ENCODE results near the gene TPP1.

The TPP1 gene

DNA sequence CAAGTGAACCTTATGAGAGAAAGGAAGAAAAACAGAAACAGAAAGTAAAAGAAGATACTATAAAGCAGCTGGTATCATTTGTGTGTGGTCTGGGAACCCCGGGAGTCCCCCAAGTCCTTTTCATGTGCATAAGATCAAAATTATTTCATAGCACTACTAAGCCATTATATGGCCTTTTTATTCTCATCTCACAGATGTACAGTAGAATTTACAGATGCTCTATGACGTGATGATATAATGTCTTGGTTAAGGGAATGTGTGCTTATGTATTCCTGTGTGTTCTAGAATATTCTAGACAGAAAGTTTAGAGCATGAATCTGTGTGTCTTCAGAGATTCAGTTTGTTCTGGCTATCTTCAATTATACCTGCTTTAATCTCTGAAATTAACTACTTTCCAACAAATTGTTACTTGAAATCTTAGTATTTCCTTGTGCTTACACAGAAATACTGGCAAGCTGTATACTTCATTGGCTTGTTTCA is 8.6 kb upstream of the TPP1 start:
- DNase-seq, result no peak

DNA sequence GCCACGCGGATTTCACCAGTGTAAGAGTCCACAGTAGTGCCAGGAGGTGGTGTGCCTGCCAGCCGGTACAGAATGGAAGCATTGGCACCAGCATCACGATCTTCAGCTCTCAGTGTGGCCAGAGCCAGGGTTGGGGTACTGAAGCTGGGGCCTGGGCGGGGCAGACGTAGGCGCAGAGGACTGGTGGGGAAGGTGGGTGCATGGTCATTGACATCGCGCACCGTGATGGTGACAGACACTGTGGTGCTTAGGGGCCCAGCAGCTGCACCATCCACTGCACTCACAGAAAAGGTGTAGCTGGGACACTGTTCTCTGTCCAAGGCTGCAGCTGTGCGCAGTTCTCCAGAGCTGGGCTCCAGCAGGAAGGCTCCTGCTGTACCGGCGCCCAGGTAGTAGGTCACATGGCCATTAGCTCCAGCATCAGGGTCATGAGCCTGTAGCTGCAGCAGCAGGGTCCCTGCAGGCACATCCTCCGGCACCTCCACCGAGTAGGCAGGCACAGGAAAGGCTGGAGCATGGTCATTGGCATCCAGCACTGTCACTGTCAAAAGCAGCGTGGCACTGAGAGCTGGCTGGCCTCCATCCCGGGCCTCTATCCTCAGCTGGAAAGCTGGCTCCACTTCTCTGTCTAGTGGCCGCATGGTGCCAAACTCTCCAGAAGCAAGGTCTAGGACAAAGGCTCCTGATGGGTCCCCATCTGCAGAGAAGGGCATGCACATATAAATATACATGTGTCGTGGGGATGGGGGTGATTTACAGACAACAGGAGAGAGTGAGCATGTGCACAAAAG is 7.9 kb upstream of the TPP1 start:
- DNase-seq, result no peak

DNA sequence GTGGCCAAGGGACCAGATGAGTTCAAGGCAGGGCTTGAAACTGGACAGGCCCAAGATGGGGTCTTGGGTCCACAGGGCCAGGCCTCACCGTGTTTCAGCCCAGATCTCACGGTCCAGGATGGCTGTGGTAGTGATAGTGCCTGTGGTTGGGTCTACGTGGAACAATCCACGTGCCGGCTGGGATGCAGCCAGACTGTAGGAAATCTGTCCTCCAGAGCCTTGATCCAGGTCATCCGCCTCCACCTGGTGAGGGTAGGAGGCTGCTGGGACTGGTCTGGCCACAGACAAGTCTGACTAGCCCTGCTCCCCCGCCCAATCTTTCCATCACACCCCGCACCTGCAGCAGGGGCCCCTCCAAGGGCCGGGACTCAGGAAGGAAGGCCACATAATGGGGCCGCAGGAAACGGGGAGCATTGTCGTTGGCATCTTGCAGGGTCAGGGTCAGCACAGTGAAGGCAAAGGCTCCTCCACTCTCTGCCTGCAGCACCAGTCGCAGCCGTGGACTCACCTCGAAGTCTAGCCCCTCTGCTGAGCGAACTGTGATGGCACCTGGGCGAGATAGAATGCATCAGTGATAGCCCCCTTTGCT is 6.7 kb upstream of the TPP1 start:
- no peak for DNase-seq

DNA sequence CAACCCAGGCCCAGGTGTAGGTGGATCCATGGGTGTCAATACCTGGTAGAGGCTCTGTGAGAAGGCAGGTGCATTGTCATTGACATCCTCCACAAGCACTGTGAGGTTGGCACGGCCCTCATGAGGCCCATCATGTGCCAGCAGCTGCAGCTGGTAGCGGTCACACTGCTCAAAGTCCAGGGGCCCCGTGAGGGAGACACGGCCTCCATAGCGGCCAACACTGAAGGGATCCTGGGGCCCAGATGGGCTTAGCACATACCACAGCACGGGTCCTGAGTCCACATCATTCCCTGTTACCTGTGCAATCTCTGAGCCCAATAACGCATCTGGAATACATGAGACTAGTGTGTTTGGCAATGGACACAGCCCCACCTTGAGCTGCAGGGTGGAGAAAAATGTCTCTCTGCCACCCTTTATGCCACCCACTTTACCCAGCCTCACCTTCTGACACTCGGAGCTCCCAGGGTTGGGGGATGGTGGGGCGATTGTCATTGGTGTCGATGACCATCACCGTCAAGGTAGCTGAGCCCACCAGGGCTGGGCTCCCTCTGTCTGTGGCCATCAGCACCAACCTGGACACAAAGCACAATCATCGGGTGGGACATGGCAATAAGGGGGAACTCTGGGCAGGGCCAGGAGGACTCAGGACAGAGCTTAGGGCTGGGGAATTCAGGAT is 6.1 kb upstream of the TPP1 start:
- no peak for DNase-seq

DNA sequence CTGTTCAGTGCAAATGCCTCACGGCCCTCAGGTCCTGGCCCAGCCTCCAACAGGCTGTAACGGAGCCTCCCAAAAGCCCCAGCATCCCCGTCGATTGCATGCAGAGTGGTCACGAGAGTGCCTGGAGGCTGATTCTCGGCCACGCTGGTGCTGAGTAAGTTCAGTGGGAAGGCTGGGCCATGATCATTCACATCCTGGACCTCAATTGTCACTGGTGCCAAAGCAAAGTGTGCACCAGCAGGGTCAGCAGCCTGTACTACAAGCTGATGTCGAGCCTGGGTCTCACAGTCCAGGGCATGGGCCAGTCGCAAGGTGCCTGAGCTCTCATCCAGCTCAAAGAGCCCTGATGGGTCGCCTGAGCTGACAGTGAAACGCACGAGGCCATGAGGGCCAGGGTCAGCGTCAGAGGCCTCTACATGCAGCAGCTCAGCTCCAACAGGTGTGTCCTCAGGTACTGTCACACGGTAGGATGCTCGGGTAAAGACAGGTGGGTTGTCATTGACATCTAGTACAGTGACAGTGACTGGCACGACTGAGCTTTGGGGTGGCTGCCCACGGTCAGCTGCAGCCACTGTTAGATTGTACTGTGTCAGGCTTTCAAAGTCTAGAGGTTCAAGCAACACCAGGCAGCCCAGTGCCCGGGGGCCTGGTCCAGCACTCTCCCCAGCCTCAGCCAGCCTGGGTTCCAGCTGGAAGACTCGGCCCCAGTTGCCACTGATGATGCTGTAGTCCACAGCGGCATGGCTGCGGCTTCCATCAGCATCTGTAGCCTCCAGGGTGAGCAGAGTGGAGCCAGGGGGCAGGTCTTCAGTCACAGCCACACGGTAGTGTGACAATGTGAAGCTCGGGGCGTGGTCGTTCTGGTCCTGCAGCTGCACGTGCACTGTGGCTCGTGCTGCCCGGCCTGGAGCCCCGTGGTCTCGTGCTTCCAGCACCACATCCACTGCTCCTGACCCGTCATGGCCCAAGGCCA is 4.5 kb upstream of the TPP1 start:
- no peak for DNase-seq

DNA sequence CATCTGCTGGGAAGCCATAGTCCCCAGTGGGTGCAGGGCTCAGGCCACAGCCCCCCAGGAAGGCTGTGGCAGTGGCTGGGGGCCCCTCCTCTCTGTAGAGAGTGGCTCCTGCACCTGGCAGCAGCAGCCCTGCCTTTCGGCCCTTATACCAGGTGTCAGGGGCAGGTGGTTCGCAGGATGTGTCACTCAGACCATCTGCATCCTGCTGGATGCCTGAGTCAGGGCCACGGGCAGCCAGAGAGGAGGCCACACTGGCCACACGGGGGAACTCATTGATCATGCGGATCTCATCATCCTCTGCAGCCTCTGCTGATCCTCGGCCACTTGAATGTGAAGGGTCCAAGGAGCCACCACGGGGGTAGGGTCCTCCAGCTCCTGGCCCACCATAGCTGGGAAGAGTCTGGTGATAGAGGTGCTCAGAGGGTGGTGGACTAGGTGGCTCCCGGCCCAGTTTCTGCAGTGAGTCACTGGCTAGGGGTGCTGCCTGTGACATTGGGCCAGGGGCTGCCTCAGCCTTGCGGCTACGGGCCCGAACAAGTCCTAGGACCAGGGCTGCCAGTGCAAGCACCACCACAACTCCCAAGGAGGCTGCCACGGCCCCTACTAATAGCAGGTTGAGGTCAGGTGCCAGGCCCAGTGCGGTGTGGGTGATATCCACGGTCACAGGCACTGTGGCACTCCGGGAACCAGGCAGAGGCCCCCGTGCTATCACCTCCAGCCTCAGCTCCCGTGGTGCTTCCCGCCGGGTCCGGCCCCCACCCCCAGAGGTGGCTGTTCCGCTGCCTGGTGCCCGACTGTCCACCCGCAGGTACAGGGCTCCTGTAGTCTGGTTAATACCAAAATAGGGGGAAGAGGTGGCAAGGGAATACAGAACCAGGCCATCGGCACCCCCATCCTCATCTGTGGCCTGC is 3.3 kb upstream of the TPP1 start:
- DNase-seq, result no peak

DNA sequence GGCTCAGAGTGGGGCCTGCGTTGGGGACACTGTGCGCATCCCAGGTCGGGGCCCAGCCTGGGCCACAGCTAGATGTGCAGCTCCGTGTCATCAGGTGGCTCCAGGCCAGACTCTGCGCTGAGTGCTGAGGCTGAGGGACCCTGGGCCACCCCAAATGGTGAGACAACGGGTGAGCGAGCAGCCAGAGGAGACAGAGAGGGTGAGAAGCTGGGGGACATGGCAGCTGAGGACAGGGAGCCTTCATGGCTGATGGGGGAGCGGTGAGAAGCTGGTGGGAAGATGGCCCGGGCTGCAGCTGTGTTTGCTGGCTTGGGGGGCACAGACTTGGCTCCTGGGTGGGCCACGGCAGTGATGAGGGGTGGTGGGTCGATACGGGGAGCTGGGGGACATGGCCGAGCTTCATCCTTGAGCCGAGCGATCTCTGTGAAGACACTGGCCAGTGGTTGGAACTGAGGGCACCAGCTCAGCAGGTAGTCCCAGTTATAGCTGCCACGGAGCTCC is 2.5 kb upstream of the TPP1 start:
- no peak for DNase-seq

DNA sequence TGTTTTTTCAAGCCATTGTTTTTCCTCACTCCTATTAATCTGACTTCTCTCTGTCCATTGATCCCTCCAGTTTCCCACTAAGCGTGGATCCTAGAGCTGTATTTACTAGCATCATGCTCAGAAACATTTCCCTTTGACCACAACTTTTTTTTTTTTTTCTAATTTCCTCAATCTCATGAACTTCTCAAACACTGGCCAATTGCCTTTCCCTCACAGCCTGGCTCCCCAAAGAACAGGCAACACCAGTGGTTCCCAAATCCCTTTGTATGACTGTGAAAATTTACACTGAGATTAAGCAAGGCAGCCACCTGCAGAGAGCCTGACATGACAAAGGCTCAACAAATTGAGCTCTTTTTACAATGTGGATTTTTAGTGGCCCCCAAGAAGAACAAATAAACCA is 1.4 kb upstream of the TPP1 start:
- no peak for DNase-seq

DNA sequence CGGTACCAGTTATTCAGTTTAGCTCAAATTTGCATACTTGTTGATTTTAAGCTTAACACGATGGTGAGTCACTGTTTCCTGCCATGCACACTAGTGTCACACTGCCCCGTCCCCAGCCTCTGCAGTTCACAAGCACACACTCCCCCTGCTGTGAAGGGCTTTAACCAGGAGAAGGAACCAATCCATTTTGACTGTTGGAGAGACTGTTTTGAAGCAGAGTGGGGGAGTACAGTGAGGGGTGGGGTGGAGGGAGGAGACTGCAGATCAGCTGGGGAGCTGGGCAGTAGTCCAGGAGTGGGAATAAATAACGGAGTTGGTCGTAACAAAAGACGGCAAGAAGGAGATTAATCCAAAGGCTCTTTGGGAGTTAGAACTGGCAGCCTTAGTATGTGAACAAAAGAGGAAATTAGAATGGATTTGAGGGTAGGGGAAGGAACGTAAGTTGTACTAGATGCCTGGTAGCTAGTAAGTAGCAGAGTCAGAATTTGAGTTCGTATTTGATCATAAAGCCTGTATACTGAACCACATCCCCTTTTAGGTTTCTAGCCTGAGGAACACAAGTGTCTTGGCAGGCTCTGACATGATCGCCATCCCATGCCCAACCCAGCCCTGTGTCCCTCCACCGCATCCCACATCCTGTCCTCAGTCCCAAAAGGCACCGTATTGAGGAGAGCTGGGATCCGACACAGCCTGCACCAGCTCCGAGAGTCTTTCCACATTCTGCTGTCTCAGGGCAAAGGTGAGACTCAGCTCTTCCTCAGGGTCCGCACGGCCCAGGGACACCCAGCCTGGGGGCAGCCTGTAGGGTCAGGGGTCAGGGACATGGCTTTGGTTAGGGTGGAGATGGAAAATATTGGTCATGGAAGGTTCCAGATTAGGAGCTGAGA is 862 bp downstream of the TPP1 start:
- peak; percentile 71 for DNase-seq

DNA sequence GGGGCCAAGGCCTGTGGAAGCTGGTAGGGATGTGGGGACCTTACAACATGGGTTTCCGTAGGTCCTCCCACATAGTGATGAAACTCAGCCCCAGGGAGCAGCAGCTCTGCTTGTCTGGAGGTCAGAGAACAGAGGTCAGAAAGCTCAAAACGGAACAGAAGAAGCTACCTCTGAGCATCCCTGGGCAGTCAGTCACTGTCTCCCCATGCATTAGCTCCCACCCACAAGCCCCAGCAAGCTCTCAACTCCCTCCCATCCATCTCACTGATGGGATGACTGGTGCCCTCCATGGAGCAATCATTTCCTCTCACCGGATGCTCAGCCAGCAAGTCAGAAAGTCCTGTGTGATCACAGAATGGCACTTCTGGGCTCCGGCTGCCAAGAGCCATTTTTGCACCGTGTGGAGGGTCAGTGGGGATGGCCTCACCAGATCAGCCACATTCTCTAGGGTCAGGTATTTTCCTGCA is 1.9 kb downstream of the TPP1 start:
- DNase-seq, result no peak

DNA sequence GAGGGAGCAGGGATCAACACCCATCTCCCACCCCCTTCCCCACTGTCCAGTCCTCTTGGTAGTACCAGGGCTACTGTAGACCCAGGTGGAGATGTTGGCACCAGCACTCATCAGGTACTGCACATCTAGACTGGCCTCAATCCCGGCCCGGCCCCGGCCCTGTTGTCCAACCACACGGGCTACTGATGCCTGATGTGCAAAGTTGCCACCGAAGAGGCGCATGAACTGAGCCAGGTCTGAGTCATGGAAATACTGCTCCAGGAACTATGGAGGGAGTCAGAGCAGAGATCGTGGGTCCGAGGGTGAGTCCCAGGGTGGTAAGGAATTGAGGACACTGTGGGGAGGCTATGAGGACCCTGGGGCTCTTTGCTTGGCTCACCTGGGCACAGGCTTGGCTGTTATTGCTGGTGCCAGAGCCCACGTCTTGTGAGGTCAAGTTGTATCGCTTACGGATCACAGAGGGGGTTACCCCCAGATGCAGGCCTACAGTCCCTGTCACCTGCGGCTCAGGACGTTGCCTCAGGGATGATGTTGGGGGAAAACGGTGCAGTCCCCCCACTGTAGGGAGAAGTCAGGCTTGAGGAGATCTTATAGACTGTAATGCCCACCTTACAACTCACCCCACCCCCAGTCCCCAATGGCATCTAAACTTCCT is 2.5 kb downstream of the TPP1 start:
- DNase-seq, result no peak

DNA sequence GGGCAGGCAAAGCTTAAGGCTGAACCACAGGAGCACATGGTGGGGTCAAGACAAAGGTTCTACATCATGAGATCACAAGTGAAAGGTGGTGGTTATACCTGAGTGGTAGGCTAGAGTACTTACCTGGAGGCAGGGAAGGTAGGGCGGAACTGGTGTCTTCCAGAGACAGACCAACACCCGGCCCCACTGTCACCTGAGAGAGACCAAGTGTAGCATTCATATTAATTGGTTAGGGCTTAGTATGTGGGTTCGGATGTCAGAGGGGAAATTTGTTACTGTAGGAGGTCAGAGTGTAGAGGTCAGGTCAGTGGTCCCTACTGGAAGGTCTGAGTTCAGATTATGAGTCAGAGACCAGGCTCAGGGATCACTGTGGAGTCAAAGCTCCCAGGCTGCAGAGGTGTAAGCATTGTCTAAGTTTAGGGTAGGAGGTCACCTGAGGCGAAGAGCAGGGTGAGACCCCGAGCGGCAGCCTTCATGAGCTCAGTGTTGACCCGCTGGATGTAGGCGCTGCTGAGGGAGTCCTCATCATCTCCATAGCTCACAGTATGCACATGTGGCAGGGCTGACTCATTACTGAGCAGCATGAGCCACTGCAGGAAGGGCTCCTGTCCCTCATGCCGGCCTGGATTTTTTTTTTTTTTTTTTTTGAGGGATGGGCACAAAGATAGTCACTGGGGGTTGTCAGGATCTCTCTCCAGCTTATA is 3.2 kb downstream of the TPP1 start:
- DNase-seq, result no peak

DNA sequence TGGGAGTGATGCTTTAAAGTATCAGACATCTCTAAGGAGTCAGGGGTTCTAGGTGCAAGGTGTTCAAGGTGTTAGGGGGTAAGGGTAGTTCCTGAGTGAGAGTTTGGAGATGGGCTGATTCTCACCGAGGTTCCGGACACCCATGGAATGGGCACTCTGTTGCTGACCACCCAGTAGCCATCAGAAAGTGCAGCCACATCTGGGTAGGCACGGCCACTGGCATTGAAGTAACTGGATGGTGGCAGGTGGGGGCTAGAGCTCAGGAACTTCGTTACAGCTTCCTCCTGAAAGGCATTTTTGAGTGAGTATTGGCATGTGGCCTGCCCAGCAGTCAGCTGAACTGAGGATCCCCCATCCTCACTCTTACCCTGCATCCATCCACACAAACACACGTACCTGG is 4.2 kb downstream of the TPP1 start:
- DNase-seq, result no peak

DNA sequence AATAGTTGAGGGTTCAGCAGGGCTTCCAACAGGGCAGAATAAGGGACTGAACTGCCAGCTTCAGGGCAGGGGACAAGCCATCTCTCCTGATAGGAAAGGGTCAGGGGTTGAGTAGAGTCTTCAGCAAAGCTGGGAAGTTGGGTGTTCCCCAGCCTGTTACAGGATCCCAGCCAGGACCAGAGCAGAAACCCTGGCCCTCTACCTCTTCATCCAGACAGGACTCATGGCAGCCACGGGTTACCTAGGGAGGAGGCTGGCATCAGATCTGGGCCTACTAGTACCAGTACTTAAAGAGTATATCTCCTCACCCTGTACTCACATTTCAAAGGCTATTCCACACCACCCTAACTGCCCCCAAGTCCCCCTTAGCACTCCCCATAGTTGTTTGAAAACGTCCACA is 4.8 kb downstream of the TPP1 start:
- DNase-seq, result no peak

DNA sequence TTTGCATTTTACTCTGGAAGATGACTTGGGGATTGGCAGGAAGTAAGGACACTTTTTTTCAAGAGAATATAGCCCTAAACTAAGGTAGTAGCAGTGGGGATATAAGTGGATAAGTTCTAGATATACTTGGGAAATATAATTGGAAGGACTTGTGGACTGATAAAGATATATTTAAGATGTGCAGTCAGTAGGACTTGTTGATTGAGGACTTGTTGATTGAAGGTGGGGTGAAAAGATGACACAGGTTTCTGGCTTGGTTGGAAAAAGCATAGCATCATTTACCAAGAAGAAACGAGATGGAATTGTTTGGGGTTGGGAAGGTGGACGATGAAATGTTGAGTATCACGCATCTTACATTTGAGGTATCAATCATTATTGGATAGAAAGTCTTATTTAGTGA is 5.7 kb downstream of the TPP1 start:
- DNase-seq, result no peak

DNA sequence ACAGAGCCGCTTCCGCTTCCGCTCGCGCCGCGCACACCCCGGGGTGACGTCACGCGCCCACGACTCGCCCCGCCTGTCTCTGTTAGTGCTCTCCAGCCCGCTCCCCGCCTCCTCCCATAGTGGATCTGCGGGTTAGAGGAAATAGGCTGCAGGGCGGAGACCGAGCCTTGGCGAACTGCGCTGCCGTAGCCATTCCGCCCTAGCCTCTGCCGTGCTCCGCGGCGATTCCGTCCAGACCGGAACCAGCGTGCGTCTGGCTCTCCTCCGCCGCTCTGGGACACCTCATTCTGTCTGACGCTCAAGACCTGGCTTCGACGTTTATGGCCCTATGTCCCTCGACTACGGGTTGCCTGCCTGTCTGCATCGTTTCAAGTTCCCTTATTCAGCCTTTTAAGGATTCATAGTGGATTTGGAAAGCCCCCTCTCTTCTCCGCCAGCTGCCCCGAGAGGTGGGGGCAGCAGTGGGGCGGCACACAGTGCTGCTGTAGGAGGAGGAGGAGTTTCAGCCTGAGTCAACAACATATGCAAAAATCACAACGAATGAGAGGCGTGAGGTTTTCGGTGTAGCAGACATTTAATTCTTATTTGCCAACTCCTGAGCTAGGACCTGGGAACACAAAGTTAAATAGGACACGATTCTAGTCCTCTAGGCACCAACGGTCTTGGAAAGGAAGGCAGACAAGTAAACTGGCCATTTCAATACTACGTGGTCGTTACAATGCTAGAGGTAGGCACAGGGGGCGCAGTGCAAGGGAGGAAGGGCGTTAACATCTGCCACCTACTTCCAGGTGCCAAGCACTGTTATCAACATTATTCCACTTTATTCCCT is 6.8 kb downstream of the TPP1 start, which contains the start of gene TAF10:
Gene TAF10 (minus strand): TSS at position 4 of the 829 bp plus-strand sequence. CDS start 27 bp downstream, outside the sequence.
- peak; percentile 97 for DNase-seq

DNA sequence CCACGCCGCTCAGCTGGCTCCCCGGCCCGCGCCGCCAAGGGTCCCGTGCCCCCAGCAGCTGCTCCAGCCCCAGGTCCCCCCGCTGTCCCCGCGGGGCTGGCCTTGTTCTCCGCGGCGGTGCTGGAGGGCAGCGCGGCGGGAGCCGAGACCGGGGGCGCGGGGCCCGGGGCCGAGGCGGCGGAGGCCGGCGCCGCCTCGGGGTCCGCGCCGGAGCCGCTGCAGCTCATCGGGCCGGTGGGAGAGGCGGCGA is 7.3 kb downstream of the TPP1 start:
- no peak for DNase-seq

Data from activated CD4-positive, alpha-beta T cell treated with anti-CD3 and anti-CD28 coated beads for 48 hours (primary cell).